SU-DHL-6 (cell line): ENCODE measurements around the gene APRT.
A peak's percentile ranks its signal among the peaks of the same experiment; 100 is the strongest.

Experiments
- H2AFZ ChIP-seq: fragments of 200-600 bp; sonication (generic); 2 replicates; pipeline ENCODE4 v1.6.1; 2014; ENCODE audit warnings: low read depth, mild to moderate bottlenecking, moderate library complexity, mixed read lengths, antibody characterized with exemption, low read length; ENCODE audit not compliant: severe bottlenecking
- H3F3A ChIP-seq: fragments of 200-600 bp; shearing (Covaris generic); 2 replicates; pipeline ENCODE4 v1.6.0; 2016; ENCODE audit warnings: antibody characterized with exemption, mild to moderate bottlenecking; ENCODE audit not compliant: insufficient read depth
- H3K27ac ChIP-seq: fragments of 200-600 bp; sonication (generic); 2 replicates; pipeline ENCODE4 v1.5.1; 2016; ENCODE audit warnings: low read depth, mild to moderate bottlenecking, low read length, moderate library complexity, mixed read lengths
- H3K27me3 ChIP-seq: fragments of 200-600 bp; sonication (generic), shearing (Covaris generic); 2 replicates; pipeline ENCODE4 v1.6.0; 2014; ENCODE audit warnings: mild to moderate bottlenecking, low read length
- H3K36me3 ChIP-seq: fragments of 200-600 bp; sonication (generic); 2 replicates; pipeline ENCODE4 v1.6.1; 2014; ENCODE audit warnings: mild to moderate bottlenecking, low read length, mixed read lengths
- H3K4me2 ChIP-seq: fragments of 300-600, 200-600 bp; shearing (Covaris generic), sonication (generic); 2 replicates; pipeline ENCODE4 v1.6.0; 2014; ENCODE audit warnings: low read length, low read depth, mild to moderate bottlenecking; ENCODE audit not compliant: poor library complexity, severe bottlenecking
- H3K4me3 ChIP-seq: fragments of 200-600 bp; sonication (generic); 2 replicates; pipeline ENCODE4 v1.5.1; 2014; ENCODE audit warnings: antibody characterized with exemption, low read length, mild to moderate bottlenecking, mixed read lengths; ENCODE audit not compliant: insufficient read depth, poor library complexity, severe bottlenecking
- H3K79me2 ChIP-seq: fragments of 200-600 bp; sonication (generic); 2 replicates; pipeline ENCODE4 v1.6.1; 2014; ENCODE audit warnings: mild to moderate bottlenecking, low read length, moderate library complexity; ENCODE audit not compliant: insufficient read depth
- H3K9ac ChIP-seq: fragments of 200-600 bp; sonication (generic); 2 replicates; pipeline ENCODE4 v1.7.0; 2014; ENCODE audit warnings: mild to moderate bottlenecking, low read length
- H3K9me2 ChIP-seq: fragments of 200-600 bp; sonication (generic); replicated peaks from 2 replicates; pipeline ENCODE4 v1.6.1; 2014; ENCODE audit warnings: low read length; ENCODE audit not compliant: insufficient read depth
- H3K9me3 ChIP-seq: fragments of 200-600 bp; sonication (generic); 2 replicates; pipeline ENCODE4 v1.6.1; 2014; ENCODE audit warnings: low read length, mixed read lengths; ENCODE audit not compliant: insufficient read depth
- H4K20me1 ChIP-seq: fragments of 200-600 bp; sonication (generic); 2 replicates; pipeline ENCODE4 v1.6.1; 2014; ENCODE audit warnings: low read depth, mild to moderate bottlenecking, antibody characterized with exemption, low read length, moderate library complexity, mixed read lengths
- CTCF ChIP-seq: fragments of 200-600 bp; sonication (generic); IDR thresholded peaks from one replicate; pipeline ENCODE4 v1.5.1; 2017; ENCODE audit warnings: antibody characterized with exemption, mild to moderate bottlenecking, low read length, moderate library complexity; ENCODE audit not compliant: insufficient read depth, poor library complexity, severe bottlenecking
- EZH2phosphoT487 ChIP-seq: fragments of 200-600 bp; sonication (generic), shearing (Covaris generic); conservative IDR thresholded peaks from 2 replicates; pipeline ENCODE4 v1.6.1; 2018; ENCODE audit warnings: mild to moderate bottlenecking, antibody characterized with exemption, low read length, moderate library complexity, mixed read lengths

Gene APRT

GRCh38 chr16:88787579-88788314 lies 24.0 kb downstream of the APRT start:
- Histone ChIP-seq H4K20me1 (no peaks in the 10 kb centered on the region), H3K4me2 (no peak overlapping the region), H3F3A (no peaks in the 10 kb centered on the region), H3K9ac (no peak overlapping the region), H3K27ac (no peak overlapping the region), H3K4me3 (no peak overlapping the region), H3K9me3 (no peaks in the 10 kb centered on the region), H3K36me3 (no peaks in the 10 kb centered on the region), H3K27me3 (no peaks in the 10 kb centered on the region), H3K9me2 (no peaks in the 10 kb centered on the region), H3K79me2 (no peaks in the 10 kb centered on the region), H2AFZ (no peak overlapping the region)
- TF ChIP-seq EZH2phosphoT487 (no peak), CTCF (no peak)

DNA sequence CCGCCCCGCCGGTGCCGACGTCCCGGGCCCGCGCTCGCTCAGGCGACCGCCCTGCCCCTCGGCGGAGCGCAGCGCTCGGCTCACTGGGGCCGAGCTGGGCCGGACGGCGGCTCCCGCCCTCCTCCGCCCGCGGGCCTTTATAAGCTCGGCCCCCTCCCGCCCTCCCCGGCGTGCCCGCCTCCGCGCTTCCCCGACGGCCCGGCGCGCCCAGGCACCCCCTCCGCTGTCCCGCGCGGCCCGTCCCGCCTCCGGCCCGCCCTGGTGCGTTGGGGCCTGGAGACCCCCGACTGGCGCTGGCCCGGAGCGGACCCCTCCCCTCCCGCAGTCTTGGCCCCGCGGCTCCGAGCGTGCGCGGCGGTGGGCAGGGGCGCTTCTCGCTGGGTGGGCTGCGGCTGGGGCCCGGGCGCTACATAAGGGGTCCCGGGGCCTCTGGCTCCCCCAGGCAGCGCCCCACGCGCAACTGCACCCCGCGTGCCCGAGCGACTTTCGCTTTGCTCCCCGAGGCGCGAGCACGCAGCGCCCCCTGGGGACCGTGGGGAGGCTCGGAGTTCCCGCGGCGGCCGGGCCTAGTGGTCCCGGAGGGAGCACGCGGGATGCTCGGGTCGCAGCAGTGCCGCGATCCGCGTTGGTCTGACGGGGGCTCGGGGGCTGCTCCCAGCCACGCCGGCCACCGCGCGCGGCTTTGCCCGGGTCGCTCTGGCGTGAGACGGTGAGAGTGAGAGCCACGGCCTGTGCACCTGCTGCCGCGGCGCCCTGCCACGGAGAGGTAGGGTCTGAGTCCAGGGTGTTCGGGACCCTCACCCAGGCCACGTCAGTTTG lies 26.4 kb downstream of the APRT start, which contains the start of gene PIEZO1:
Gene PIEZO1 (minus strand): TSS at position 115 of the 819 bp plus-strand sequence. CDS start 256 bp downstream, outside the sequence.
- Histone ChIP-seq H3K27me3 (no peaks in the 10 kb centered on the region), H3K9ac (peak within 1 kb of the TSS; percentile 41; the same call in 1 of the 2 replicates), H3K79me2 (no peaks in the 10 kb centered on the region), H3K9me3 (no peaks in the 10 kb centered on the region), H3K4me3 (peak within 1 kb of the TSS; percentile 47), H4K20me1 (no peaks in the 10 kb centered on the region), H3K4me2 (peak within 1 kb of the TSS; percentile 55), H3F3A (no peaks in the 10 kb centered on the region), H3K27ac (no peak within 1 kb of the TSS), H2AFZ (no peak within 1 kb of the TSS), H3K36me3 (no peaks in the 10 kb centered on the region), H3K9me2 (no peaks in the 10 kb centered on the region)
- peak; percentile 70 for TF ChIP-seq CTCF
- TF ChIP-seq EZH2phosphoT487, result no peak

DNA sequence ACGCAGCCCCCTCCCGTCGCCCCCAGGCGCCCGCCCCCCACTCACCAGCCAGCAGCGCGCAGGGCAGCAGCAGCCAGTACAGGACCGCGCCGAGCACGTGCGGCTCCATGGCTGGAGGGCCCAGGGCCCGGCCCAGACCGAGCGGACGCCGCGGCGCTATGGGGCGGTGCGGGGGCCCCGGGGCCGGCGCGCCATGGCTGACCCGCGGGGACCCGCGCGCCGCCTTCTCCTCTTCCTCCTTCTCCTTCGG lies 26.9 kb downstream of the APRT start:
- no peaks in the 10 kb centered on the region for H3K27me3 ChIP-seq

More for the DNA sequence above, 26.9 kb downstream of the APRT start:
- no peak overlapping the region for H3K27ac ChIP-seq
- H2AFZ ChIP-seq, result no peak overlapping the region
- peak overlapping the region; percentile 55 for H3K4me2 ChIP-seq
- no peaks in the 10 kb centered on the region for H3K36me3 ChIP-seq
- TF ChIP-seq EZH2phosphoT487 (no peak), CTCF (no peak)
- no peaks in the 10 kb centered on the region for H3K9me3 ChIP-seq
- H3F3A ChIP-seq, result no peaks in the 10 kb centered on the region
- H3K79me2 ChIP-seq, result no peaks in the 10 kb centered on the region
- no peaks in the 10 kb centered on the region for H3K9me2 ChIP-seq
- H3K4me3 ChIP-seq, result peak overlapping the region; percentile 26
- H3K9ac ChIP-seq, result peak overlapping the region; percentile 26; the same call in 1 of the 2 replicates
- no peaks in the 10 kb centered on the region for H4K20me1 ChIP-seq
